Mesodermal cell (in vitro differentiated cells): Measurements from ENCODE around the gene DIP2C.
"Not testable (repeated sequence)": the region's sequence is repeated elsewhere in the genome, so short reads cannot be mapped to it uniquely, and the experiment has no call there.

Experiments
- H3K27ac ChIP-seq: 2 replicates; pipeline ENCODE4 v1.7.0; 2013; ENCODE audit warnings: mild to moderate bottlenecking, low read depth, low read length, moderate library complexity; ENCODE audit not compliant: severe bottlenecking
- H3K36me3 ChIP-seq: 2 replicates; pipeline ENCODE4 v1.7.1; 2013; ENCODE audit warnings: mild to moderate bottlenecking, low read length, moderate library complexity; ENCODE audit not compliant: control insufficient read depth, insufficient read depth
- H3K4me1 ChIP-seq: one replicate; pipeline ENCODE4 v1.7.1; 2013; ENCODE audit warnings: mild to moderate bottlenecking, low read length; ENCODE audit not compliant: insufficient read depth, control insufficient read depth, poor library complexity, severe bottlenecking
- H3K4me3 ChIP-seq: 2 replicates; pipeline ENCODE4 v1.7.0; 2013; ENCODE audit warnings: low read length, control low read depth, mild to moderate bottlenecking; ENCODE audit not compliant: insufficient read depth, poor library complexity, severe bottlenecking; ENCODE audit errors: extremely low read depth
- H3K9me3 ChIP-seq: 2 replicates; pipeline ENCODE4 v1.7.1; 2013; ENCODE audit warnings: mild to moderate bottlenecking, low read length, moderate library complexity; ENCODE audit not compliant: control insufficient read depth
- WGBS, 2 experiments: methylation state at CpG; one replicate each; pipeline ENCODE4 v1.1.5; 2013; ENCODE audit warnings: missing lambda C conversion rate in 2 of 2; ENCODE audit not compliant: insufficient coverage in 2 of 2; 5-methylcytosine and 5-hydroxymethylcytosine counted together

DIP2C gene

GRCh38 chr10:369684-370448 lies 319.6 kb downstream of the DIP2C start:
- peaks cover 41% of the 10 kb centered on the region for H3K36me3 ChIP-seq
- H3K27ac ChIP-seq = no peak overlapping the region

GRCh38 chr10:369221-369683 lies 320.2 kb downstream of the DIP2C start:
- H3K27ac ChIP-seq = peak overlapping the region; percentile 16
- peaks cover 43% of the 10 kb centered on the region for H3K36me3 ChIP-seq

More at GRCh38 chr10:369684-370448, 319.6 kb downstream of the DIP2C start:
- Histone ChIP-seq H3K4me1 (peaks cover 14% of the 10 kb centered on the region), H3K9me3 (no peaks in the 10 kb centered on the region), H3K4me3 (no peak overlapping the region)
- WGBS, 2 experiments = 88 to 92% methylated on average over 14 to 16 of the region's 22 CpGs

GRCh38 chr10:368579-369220 lies 320.8 kb downstream of the DIP2C start:
- Histone ChIP-seq H3K36me3 (peaks cover 46% of the 10 kb centered on the region), H3K4me3 (no peak overlapping the region), H3K9me3 (no peaks in the 10 kb centered on the region), H3K4me1 (peaks cover 10% of the 10 kb centered on the region), H3K27ac (peak overlapping the region; percentile 16)
- 96 to 97% methylated on average over 15 to 16 of the region's 17 CpGs for WGBS, 2 experiments

More at GRCh38 chr10:369221-369683, 320.2 kb downstream of the DIP2C start:
- Histone ChIP-seq H3K9me3 (no peaks in the 10 kb centered on the region), H3K4me1 (peaks cover 14% of the 10 kb centered on the region), H3K4me3 (no peak overlapping the region)
- WGBS, 2 experiments = 93 to 97% methylated on average over 16 to 18 of the region's 18 CpGs

- not testable (repeated sequence) for H3K9me3 ChIP-seq, H3K4me3 ChIP-seq, H3K4me1 ChIP-seq, H3K27ac ChIP-seq
- H3K36me3 ChIP-seq = peaks cover 52% of the 10 kb centered on the region
- WGBS, 2 experiments = 94 to 97% methylated on average over 5 to 7 of the region's 16 CpGs
Measured at GRCh38 chr10:368107-368506, 321.4 kb downstream of the DIP2C start.

GRCh38 chr10:367636-368035 lies 321.8 kb downstream of the DIP2C start:
- Histone ChIP-seq H3K9me3 (no peaks in the 10 kb centered on the region), H3K27ac (no peak overlapping the region), H3K4me3 (no peak overlapping the region), H3K4me1 (peaks cover 1% of the 10 kb centered on the region), H3K36me3 (peaks cover 56% of the 10 kb centered on the region)
- 89 to 95% methylated on average over 7 to 12 of the region's 25 CpGs for WGBS, 2 experiments

GRCh38 chr10:366186-366585 lies 323.3 kb downstream of the DIP2C start:
- peaks cover 69% of the 10 kb centered on the region for H3K36me3 ChIP-seq
- H3K27ac ChIP-seq = no peak overlapping the region
- 95 to 99% methylated on average over 11 to 12 of the region's 12 CpGs for WGBS, 2 experiments
- no peaks in the 10 kb centered on the region for H3K9me3 ChIP-seq
- H3K4me3 ChIP-seq = no peak overlapping the region
- H3K4me1 ChIP-seq = no peaks in the 10 kb centered on the region

GRCh38 chr10:364267-364775 lies 325.1 kb downstream of the DIP2C start:
- 96 to 97% methylated on average over 23 of the region's 24 CpGs for WGBS, 2 experiments
- no peaks in the 10 kb centered on the region for H3K4me1 ChIP-seq
- no peak overlapping the region for H3K4me3 ChIP-seq
- peaks cover 80% of the 10 kb centered on the region for H3K36me3 ChIP-seq
- no peak overlapping the region for H3K27ac ChIP-seq
- no peaks in the 10 kb centered on the region for H3K9me3 ChIP-seq

GRCh38 chr10:363152-363551 lies 326.3 kb downstream of the DIP2C start:
- 94 to 97% methylated on average over 21 to 24 of the region's 24 CpGs for WGBS, 2 experiments
- Histone ChIP-seq H3K27ac (no peak overlapping the region), H3K4me3 (no peak overlapping the region), H3K4me1 (no peaks in the 10 kb centered on the region), H3K9me3 (no peaks in the 10 kb centered on the region), H3K36me3 (peaks cover 78% of the 10 kb centered on the region)

- no peaks in the 10 kb centered on the region for H3K4me1 ChIP-seq
- WGBS, 2 experiments = 88 to 90% methylated on average over 17 of the region's 23 CpGs
- peaks cover 82% of the 10 kb centered on the region for H3K36me3 ChIP-seq
- H3K9me3 ChIP-seq = no peaks in the 10 kb centered on the region
- H3K27ac ChIP-seq = peak overlapping the region; percentile 30
- no peak overlapping the region for H3K4me3 ChIP-seq
Measured at GRCh38 chr10:361203-362081, 328.0 kb downstream of the DIP2C start.

GRCh38 chr10:360653-361052 lies 328.8 kb downstream of the DIP2C start:
- no peaks in the 10 kb centered on the region for H3K9me3 ChIP-seq
- 63 to 93% methylated on average over 2 to 3 of the region's 6 CpGs for WGBS, 2 experiments
- H3K4me3 ChIP-seq = no peak overlapping the region
- H3K4me1 ChIP-seq = no peaks in the 10 kb centered on the region
- peaks cover 74% of the 10 kb centered on the region for H3K36me3 ChIP-seq
- no peak overlapping the region for H3K27ac ChIP-seq
